DMS 273 treated with DMSO at 0.1 percent for 48 hours (cell line): Measurements from ENCODE around the gene TNIK.

Experiments
- DNase-seq: peaks from one replicate; lab custom pipeline; 2025; lab: John Stamatoyannopoulos, UW

The TNIK gene

GRCh38 chr3:171281256-171281992 is 178.8 kb downstream of the TNIK start:
- no peak for DNase-seq

DNA sequence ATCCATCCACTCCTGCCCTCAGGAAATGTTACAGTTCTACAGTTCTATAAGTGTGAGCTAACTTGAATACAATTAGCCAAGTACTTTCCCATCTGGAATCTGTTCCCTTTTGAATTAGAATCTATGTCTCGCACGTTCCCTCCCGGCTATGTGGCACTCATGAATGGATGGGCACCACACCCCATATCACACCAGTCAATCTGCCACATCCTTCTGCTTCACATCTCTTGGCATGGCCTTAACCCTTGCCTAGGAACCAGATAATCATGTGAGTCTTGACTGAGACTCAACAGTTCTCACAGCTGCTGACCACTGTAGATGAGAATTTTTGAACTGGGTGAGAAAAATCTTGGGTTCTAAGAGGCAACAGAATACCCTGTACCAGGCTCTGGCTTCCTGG is 180.2 kb downstream of the TNIK start:
- DNase-seq, result no peak

- DNase-seq, result no peak
Measured at GRCh38 chr3:171278299-171278590, 182.0 kb downstream of the TNIK start.

- DNase-seq, result no peak
Measured at GRCh38 chr3:171277456-171278298, 182.5 kb downstream of the TNIK start.

DNA sequence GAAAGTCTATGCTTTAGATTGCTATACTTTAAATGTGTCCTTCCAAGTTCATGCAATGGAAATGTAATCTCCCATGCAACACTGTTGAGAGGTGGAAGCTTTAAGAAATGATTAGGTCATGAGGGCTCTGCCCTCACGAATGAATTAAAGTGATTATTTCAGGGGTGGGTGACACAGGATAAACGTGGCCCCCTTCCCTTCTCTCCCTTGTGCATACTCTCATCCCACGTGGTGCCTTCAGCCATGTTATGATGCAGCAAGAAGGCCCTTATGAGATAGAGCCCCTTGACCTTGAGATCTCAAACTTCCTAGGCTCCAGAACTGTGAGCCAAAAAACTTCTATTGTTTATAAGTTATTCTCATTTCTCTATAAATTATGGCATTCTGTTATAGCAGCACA is 183.3 kb downstream of the TNIK start:
- DNase-seq, result no peak

DNA sequence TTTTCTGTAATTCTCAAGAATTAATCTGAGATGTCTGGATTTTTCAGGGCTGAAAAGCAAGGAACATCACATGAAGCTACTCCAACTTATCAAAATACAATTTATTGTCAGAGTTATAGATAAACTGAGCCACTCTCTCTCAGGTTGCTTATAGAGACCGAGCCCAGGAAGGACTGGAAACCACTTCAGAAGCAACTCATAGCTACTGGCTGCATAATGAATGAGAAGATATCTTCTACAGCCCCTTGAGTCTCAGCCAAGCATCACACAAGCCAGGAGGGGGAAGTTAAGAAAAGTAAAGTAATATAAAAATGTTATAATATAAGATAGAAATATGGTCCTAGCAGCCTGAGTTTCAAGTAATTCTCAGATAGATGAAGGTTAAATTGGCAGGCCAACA is 186.0 kb downstream of the TNIK start:
- DNase-seq, result no peak

DNA sequence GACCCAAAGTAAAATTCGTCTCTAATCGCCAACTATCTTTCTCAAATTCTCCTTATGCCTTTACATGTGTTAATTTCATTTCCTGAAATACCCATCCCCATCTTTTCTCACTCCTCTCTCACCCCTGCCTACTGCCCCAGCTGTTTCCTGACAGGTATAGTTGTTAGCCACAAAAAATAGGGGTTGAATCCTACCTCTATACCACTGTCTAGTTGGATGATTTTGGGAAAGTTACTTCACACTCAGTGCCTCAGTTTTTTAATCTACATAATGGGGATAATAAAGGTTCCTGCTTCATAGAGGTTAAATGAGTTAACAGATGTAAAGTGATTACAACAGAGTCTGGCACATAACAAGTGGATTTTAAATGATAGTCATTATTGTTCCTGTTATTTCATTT is 189.7 kb downstream of the TNIK start:
- DNase-seq, result no peak

DNA sequence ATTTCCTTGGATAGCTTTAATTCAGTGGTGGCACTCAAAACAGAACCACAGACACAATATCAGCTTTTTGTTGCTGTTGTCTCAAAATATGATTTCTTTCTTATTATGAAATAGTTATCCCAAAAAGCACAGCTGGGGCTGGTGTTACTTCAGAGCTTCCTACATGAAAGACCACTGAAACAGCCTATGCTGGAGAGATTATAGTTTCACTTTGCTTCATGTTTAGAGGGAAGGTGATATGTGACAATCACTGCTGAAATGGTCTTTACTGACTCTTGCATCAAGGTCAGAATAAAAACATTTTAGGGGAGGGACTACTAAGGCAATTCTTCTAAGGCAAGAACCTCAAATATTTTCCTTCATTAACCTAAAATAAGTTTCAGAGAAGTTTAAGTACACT is 190.7 kb downstream of the TNIK start:
- no peak for DNase-seq

DNA sequence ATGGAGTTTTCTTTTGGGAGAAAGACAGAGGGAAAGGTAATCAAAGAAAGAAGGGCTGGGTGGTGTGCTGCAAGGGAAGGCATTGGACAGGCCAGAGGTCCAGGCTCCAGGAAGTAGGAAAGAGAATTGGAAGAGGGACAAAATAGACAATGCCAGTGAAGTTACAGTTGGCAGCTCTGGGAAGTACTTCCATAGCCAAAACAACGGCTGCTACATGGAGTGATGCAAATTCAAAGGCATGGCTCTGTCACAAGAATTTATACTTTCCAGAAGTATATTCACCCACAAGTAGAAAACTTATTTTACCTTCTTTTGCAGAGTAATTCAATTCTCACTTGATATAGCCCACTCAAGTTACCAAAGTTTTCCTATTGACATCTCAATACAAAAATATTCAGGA is 191.5 kb downstream of the TNIK start:
- no peak for DNase-seq

- DNase-seq, result peak; percentile 33
Measured at GRCh38 chr3:171267104-171267503, 193.1 kb downstream of the TNIK start.

DNA sequence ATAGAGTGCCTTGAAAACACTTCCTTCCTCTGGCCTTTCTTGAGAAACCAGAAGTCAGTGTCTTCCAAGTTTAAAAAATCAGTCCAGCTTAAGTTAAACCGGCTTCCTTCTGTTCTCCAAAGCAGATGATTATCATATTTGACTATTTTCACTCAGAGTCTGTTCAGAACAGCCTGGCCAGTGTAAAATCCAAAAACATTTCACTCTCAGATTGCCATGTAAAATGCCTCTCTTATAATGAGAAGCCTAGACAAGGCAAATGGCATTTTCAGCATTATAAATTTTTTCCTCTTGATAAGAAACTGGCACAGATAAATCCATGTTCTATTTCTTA is 193.5 kb downstream of the TNIK start:
- no peak for DNase-seq

GRCh38 chr3:171266034-171266739 is 194.0 kb downstream of the TNIK start:
- no peak for DNase-seq

DNA sequence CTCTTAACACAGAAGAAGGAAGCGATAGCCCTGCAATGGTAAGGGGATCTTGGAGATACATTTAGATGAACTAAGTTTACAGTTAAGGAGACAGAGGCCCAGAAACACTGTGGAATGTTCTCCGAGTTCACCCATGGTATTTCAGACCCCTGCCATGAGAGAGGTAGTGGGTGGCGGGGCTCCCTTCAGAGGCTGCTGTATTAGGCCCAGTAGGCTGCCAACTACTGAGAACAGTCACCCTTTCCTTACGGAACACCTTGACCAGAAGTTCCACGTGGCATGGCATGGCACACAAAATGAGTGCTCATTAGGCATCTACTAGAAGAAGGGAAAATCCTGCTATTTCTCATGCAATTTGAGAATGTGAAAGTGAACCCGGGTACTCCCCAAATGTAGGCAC is 195.4 kb downstream of the TNIK start:
- no peak for DNase-seq

GRCh38 chr3:171262431-171262830 is 197.8 kb downstream of the TNIK start:
- DNase-seq, result no peak

DNA sequence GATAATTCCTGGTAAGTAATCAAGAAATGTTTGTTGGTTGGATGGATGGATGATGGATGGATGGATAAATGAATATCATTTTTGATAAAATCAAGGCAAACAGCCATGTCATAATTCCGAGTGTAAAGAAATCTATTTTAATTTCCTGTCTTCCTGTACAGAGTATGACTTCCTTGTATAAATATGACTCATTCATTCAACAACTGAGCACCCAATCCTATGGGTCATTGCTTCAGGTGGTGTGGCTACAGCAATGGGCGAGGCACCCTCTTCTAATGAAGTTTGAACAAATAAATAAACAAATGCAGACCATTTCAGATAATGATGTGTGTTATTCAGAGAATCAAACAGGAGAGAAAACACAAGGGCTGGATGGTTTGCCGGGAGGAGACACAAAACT is 198.7 kb downstream of the TNIK start:
- no peak for DNase-seq

- DNase-seq, result no peak
Measured at GRCh38 chr3:171260899-171261298, 199.3 kb downstream of the TNIK start.

DNA sequence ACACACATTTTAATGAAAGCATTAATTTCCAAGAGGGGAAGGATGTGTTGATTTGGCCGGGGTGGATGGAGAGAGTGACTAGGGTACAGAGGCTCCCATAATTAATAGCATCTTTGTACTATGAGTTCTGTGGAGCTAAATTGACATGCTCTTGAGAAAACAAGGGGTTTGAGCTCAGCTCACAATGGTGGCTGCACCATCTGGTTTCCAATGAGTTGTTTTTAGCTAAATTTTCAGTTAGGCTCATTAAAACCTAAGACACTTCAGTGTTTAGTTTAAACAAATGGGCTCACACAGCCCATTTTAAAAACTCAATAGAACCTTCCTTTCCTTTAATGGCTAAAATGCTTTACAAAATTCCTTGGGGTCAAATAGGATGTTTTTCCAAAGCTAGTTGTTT is 199.7 kb downstream of the TNIK start:
- no peak for DNase-seq

- no peak for DNase-seq
Measured at GRCh38 chr3:171258316-171258715, 201.9 kb downstream of the TNIK start.

DNA sequence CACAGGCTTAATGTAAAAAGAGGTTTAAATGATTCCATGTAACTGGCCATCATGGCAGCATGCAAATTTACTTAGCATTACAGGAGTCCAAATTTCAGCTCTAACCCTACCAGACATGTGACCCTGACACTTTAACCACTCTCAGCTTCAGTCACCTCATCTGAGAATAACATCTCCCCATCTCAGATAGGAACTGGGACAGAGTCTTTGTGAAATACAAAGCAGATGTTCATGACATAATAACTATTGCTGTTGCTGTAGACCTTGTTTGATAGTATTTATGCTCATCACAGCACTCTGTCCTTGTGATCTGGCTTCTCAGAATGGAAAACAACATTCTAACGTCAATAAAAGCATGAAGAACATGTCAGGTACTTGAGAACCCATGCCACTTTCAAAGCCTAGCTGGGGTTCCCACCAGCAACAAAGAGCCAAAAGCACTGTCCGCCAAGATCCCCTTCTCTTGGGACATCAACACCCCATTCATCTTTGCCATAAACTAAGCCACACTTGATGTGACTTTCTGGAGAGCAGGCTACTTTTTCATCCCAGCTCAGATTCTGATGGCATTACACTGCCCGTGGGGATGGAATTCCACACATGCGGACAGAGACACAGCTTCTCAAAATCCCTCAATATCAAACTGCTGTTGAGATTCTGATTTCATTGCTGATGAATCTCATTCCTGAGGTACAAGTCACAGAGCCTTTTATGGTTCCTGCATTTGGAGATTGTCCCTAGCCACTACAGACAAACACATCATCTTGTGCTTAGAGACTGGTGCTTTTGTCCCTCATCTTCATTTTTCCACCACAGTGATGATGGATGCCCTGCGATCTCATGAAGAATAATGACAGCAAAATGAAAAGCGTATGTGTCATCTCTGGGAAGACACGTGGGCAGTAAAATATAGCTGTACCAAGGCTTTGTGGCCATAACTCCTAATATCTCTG is 202.7 kb downstream of the TNIK start:
- no peak for DNase-seq

DNA sequence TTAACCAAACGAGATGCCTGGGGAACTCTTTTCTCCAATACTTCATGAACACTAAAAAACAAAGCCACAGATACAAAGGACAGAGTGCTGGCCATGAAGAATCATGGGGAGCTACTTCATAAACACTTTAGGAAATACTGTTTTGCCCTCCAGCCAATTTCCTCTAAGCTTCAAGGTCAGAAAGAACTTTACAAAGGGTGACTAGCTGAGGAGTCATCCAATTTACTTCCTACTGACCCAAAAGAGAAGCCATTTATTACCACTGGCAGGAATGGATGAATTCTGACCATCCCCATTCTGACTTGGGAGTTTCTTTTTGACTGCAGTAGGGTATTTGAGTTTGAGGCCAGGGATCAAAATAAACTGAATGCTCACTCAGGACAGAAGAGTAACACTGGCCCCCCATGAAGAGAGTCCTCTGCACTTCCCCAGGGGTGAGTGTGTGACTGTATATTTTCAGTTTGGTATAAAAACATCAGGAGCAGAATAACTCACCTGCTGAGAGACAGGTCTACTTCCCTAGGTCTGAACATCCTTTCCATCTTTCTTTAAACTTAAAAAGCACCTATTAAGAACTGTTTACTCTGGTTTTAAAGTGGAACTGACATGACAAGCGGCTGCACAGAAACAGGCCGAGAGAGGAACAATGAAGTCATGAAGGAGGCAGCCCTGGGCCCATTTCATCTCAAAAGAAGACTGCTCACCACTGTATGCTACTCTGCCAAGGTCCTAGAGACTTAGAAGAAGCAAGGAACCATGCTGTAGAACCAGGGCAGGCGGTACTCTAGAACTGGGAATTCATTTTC is 203.6 kb downstream of the TNIK start:
- DNase-seq, result no peak

DNA sequence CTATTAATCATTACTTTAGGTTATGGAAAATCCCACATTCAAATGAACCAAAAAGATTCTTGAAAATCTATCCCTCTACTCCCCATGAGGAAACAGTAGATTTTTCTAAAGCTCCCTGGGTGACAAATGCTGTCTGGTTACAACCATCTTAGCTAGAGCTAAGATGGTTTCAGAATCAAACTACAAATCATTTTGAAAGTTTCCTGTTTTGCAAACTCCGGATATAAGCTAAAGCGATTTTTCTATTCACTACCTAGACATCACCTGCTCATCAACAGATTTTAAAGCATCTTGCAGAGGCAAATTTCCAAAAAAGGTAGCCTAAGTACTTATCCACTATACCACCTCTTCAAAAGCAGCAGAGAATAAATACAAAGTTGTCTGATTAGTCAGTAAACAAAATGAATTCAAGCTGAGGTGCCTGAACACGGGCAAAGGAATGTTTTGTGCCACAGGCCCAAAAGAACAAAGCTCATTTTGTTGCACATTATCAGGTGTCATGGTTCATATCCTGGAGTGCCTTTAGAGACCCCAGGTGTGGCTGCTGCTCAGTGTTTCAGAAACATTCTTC is 204.9 kb downstream of the TNIK start:
- no peak for DNase-seq
